Adipocyte (in vitro differentiated cells): ENCODE measurements around the gene INTS3.

Source experiments
- DNase-seq: peaks from one replicate; pipeline ENCODE4 v3.0.0-alpha.2; 2015; ENCODE audit warnings: low read depth
- H3K27me3 ChIP-seq: replicated peaks from 2 replicates; pipeline ENCODE4 v1.7.0; 2013; ENCODE audit warnings: mild to moderate bottlenecking, low read length, moderate library complexity; ENCODE audit not compliant: control insufficient read depth, insufficient read depth
- H3K36me3 ChIP-seq: 2 replicates; pipeline ENCODE4 v1.7.0; 2013; ENCODE audit warnings: low read length, mild to moderate bottlenecking, moderate library complexity; ENCODE audit not compliant: control insufficient read depth, insufficient read depth, severe bottlenecking
- H3K4me1 ChIP-seq: 2 replicates; pipeline ENCODE4 v1.7.0; 2013; ENCODE audit warnings: mild to moderate bottlenecking, low read length, moderate library complexity; ENCODE audit not compliant: control insufficient read depth, insufficient read depth
- H3K4me3 ChIP-seq: 2 replicates; pipeline ENCODE4 v1.7.0; 2013; ENCODE audit warnings: mild to moderate bottlenecking, low read length, moderate library complexity
- H3K9ac ChIP-seq: 2 replicates; pipeline ENCODE4 v1.7.0; 2013; ENCODE audit warnings: mild to moderate bottlenecking, low read length, moderate library complexity
- H3K9me3 ChIP-seq: 2 replicates; pipeline ENCODE4 v1.7.0; 2013; ENCODE audit warnings: mild to moderate bottlenecking, low read length, moderate library complexity; ENCODE audit not compliant: control insufficient read depth

Gene INTS3

DNA sequence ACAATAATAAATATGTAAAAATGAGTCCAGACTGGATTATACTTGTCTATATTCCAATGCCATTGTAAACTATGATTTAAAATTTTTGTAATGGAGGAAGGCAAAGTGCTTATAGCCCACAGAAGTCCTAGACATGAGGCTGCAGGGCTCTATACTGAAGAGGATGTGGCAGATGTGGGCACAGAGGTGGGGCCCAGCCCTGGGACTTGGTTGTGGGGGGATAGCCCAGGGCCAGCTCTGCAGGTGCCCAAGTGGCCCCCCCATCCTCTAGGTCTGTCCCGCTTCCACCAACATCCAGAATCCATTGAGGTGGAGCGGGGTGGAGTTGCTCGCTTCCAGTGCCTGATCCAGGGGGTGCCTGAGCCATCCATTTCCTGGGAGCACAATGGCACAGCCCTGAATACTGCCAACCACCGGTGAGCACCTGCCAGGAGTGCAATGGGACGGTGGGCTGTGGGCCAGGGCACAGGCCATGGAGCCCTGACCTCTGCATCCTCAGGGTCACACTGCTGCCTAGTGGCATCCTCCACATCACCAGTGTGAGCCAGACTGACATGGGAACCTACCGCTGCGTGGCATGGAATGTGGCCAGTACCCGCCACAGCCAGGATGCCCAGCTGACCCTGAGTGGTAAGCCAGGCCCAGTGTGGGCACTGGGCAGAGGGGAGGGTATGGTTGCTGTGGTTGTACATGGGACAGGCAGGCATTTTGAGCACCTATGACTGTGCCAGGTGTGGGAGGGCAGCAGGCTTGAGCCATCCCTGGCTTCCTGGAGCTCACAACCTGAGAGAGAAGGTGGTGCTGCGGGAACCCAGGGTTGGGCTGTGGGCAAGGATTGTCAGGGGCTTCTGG lies 68.3 kb downstream of the INTS3 start:
- Histone ChIP-seq H3K36me3 (no peaks in the 10 kb centered on the region), H3K4me3 (no peak overlapping the region), H3K9ac (no peak overlapping the region), H3K9me3 (no peaks in the 10 kb centered on the region), H3K4me1 (peaks cover 9% of the 10 kb centered on the region), H3K27me3 (no peaks in the 10 kb centered on the region)
- no peak for DNase-seq

DNA sequence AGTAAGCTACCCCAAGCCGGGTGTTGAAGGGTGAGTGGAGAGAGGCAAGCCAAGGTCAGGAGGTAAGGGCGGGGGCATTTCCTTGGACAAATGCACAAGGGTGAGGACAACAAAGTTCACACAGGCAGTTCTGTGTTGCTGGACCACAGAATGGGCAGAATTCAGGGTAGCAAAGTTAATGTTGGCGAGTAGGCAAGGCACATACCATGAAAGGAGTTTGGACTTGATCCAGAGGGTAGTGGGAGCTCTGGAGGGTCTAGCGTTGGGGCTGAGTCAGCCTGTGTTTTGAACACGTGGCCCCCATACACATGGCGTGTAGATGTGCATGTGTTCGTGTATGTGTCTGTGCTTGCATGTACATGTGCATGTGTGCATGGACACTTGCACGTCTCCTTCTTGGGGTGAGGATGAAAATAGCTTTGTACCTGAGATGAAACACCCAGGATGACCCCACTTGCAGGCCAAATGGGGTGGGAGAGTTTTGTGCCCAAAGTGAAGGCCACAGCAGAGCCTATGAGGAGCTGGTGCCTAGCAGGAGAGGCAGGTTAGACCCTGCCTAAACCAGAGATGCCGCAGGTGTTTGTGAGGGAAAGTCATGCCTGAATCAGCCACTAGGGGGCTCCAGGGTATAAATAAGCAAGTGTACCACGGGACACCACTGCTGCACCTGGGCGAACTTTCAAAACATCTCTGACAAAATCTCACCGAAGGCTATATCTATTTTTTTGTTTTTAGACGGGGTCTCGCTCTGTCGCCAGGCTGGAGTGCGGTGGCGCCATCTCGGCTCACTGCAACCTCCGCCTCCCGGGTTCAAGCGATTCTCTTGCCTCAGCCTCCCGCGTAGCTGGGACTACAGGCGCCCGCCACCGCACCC lies 69.2 kb downstream of the INTS3 start:
- DNase-seq, result peak; percentile 88

DNA sequence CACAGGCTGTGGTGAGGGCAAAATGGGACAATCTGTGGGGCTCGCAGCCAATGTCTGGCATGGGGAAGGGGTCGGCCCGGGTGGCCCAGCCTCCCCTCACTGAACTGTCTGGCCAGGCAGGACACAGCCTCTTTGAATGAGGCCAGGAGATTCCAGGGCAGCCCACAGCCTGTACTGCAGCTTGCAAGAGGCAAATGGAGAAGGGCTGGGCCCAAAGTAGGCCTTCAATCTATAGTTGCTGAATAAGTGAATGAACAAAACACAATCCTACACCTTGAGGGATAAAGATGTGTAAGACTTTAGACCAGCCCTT lies 70.6 kb downstream of the INTS3 start:
- no peak for DNase-seq
- Histone ChIP-seq H3K27me3 (no peaks in the 10 kb centered on the region), H3K4me1 (no peaks in the 10 kb centered on the region), H3K9me3 (no peaks in the 10 kb centered on the region), H3K36me3 (no peaks in the 10 kb centered on the region), H3K9ac (no peak overlapping the region), H3K4me3 (no peak overlapping the region)

More for the DNA sequence above, 69.2 kb downstream of the INTS3 start:
- Histone ChIP-seq H3K9me3 (no peaks in the 10 kb centered on the region), H3K36me3 (no peaks in the 10 kb centered on the region), H3K9ac (no peak overlapping the region), H3K27me3 (no peaks in the 10 kb centered on the region), H3K4me3 (no peak overlapping the region), H3K4me1 (peaks cover under 1% of the 10 kb centered on the region)

DNA sequence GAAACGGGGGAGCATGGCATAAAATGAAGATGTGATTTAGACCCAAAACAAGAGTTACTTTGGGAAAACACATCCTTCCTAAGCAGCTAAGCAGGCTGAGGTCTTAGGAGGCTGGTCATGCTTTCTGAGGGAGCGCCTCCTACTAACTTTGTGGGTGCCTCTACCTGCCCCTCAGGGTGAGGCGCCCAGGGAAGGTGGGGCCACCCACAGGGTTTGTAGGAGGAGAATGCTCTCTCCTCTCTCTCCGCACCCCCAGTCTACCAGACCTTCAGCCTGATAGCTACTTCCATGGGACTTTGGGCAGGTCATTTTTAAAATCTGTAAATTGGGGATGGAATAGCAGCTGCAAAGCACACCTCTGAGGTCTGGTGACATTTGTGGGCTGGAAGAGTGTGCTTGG lies 71.2 kb downstream of the INTS3 start:
- H3K27me3 ChIP-seq, result no peaks in the 10 kb centered on the region
- H3K9ac ChIP-seq, result no peak overlapping the region
- H3K4me3 ChIP-seq, result no peak overlapping the region
- DNase-seq, result no peak
- no peaks in the 10 kb centered on the region for H3K36me3 ChIP-seq
- no peaks in the 10 kb centered on the region for H3K4me1 ChIP-seq
- H3K9me3 ChIP-seq, result no peaks in the 10 kb centered on the region

DNA sequence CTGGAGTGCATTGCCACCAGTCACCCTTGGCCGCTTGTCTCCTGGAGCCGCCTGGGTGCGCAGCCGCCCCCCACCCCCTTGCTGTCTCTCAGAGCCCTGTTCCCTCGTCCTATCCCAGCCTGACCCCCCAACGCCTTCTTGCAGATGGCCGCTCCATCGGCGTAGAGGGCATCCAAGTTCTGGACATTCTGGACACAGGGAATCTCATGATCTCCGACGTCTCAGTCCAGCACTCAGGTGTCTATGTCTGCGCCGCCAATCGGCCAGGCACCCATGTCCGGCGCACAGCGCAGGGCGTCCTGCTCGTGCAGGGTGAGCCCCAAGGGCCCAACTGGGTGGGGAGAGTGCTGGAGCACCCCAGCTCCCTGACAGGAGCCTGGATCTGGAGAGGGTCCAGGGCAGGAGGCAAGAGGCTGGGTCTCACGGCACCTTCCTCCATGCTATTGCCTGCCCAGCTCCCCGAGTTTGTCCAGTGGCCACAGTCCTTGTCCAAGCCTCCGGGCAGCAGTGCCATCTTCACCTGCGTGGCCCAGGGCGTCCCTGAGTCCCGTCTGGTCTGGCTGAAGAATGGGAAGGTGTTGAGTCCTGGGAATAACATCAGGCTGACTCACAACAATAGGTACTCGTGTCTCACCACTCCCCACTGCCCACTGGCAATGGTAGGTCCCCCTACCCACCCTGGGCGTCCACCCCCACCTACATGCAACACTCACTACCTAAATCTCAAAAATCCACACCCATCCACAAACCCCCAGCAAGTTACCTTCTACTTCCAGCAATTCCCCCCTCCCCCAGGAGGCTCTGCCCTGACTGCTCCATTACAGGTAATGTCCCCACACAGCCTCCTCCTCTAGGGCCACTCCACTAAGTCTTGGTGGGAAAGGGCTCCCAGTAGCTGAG lies 72.0 kb downstream of the INTS3 start:
- Histone ChIP-seq H3K36me3 (no peaks in the 10 kb centered on the region), H3K4me1 (no peaks in the 10 kb centered on the region), H3K27me3 (no peaks in the 10 kb centered on the region), H3K9ac (no peak overlapping the region), H3K9me3 (no peaks in the 10 kb centered on the region), H3K4me3 (no peak overlapping the region)
- no peak for DNase-seq

DNA sequence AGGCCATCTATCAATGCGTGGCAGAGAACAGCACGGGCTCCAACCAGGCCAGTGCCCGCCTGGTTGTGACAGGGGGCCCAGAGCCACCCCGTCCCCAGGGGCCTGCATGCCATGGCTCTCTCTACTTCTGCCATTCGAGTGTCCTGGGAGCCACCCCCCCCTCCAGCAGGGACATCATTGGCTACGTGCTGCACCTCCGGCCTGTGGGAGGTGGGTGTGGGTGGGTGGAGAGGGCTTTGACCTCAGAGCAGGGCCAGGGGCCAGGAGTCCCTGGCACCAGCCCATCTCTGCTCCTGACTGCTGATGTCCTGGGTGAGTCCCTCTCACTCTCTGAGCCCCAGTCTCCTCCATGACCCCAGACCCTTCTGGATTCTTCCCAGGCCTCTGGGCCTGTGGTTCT lies 72.7 kb downstream of the INTS3 start:
- H3K9ac ChIP-seq, result no peak overlapping the region
- no peak overlapping the region for H3K4me3 ChIP-seq
- H3K9me3 ChIP-seq, result no peaks in the 10 kb centered on the region
- no peak for DNase-seq
- H3K27me3 ChIP-seq, result no peaks in the 10 kb centered on the region
- H3K4me1 ChIP-seq, result peaks cover 6% of the 10 kb centered on the region
- H3K36me3 ChIP-seq, result no peaks in the 10 kb centered on the region

DNA sequence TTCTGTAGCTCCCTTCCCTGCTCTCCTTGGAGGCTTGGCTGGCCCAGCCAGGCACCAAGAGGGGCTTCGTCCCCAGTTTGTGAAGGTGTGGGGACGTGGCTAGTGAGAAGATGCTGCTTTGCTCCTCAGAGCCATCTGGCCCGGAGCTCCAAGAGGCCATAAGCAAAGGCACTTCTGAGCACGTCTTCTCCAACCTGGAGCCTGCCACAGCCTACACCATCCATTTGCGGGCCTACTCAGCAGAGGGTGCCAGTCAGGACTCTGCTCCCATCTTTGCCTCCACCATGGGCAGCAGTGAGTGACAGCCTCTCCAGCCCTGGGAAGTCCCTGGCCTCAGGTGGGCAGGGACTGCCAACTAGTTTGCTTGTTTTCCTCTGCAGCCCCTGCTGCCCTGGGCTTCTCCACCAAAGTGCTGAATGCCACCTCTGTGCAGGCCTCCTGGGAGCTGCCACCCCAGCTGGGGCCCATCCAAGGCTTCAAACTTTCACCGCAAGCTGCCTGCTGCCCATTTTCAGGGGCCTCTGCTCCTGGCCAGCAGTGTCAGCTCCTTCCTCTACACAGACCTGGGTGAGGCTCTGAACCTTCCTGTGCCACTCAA lies 73.3 kb downstream of the INTS3 start:
- H3K27me3 ChIP-seq, result no peaks in the 10 kb centered on the region
- DNase-seq, result no peak
- H3K9me3 ChIP-seq, result no peaks in the 10 kb centered on the region
- H3K4me3 ChIP-seq, result no peak overlapping the region
- peaks cover 12% of the 10 kb centered on the region for H3K4me1 ChIP-seq
- H3K9ac ChIP-seq, result no peak overlapping the region
- H3K36me3 ChIP-seq, result no peaks in the 10 kb centered on the region

DNA sequence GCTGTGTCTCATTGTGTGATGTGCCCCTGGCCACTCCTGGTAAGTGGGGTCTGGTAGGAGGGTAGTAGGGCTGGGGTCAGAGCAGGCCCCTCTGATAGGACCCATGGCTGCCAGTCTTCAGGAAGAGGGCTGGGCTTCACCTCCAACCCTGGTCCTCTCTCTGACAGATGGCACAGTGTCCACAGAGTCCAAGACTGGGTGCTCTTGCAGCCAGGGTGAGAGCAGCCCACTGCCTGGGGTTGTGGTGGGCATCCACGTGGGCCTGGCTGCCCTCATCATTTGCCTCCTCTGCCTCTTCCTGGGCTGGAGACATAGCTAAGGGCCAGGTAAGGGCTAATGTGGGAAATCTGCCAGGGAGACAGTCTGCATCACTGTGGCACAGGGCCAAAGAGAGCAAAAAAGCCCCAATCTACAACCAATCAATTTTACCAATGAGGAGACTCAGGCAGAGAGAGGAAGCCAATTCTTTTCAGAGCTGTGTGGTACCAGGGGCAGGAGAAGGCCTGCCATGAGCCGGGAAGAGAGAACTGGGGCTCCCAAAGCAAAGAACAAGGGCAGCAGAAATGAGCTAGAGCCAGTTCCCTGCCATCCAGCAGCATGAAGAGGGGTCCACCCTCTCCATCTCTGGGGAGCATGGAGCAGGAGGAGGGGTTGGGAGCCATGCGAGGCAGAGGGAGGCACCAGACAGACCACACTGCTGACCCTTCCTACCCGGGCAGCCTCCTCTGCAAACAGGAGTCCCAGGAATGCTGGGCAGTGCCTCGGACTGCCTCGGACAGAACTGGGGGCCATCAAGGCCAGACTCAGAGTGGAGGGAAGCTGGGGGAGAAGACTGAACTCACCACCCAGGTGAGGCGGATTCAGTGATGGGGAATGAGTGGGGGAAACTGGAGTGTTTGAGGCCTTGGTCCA lies 74.2 kb downstream of the INTS3 start:
- Histone ChIP-seq H3K27me3 (no peaks in the 10 kb centered on the region), H3K4me1 (peaks cover 19% of the 10 kb centered on the region), H3K9me3 (no peaks in the 10 kb centered on the region), H3K9ac (no peak overlapping the region), H3K4me3 (no peak overlapping the region), H3K36me3 (peaks cover 3% of the 10 kb centered on the region)
- no peak for DNase-seq

DNA sequence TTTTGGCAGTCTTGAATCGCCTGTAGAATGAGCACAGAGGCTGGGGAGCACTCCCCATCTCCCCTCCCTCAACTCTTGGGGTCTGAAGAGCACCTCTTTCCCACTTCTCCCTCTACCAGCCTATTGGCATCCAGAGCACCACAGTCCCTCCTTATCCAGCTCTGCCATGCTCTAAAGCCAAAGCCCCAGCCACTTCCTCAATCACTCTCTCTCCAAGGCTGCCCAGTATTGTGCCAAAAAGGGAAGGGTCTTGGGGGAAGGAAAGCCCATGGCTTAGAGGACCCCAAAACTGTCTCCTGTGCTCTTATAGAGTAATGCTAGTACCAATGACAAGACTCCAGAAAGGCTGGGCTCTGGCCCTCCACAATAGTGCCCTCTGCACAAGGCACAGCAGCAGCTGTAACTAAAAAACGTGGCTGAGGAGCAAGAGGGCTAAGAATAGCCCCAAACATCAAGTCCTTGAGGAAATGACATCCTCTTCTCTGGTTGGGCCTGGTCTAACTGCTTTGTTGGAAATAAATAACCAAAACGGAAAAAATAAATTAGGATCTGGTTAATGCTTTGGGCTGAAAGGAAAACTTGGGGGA lies 75.7 kb downstream of the INTS3 start:
- no peak for DNase-seq
- no peaks in the 10 kb centered on the region for H3K9me3 ChIP-seq
- peaks cover 16% of the 10 kb centered on the region for H3K36me3 ChIP-seq
- no peak overlapping the region for H3K4me3 ChIP-seq
- H3K27me3 ChIP-seq, result no peaks in the 10 kb centered on the region
- peaks cover 20% of the 10 kb centered on the region for H3K4me1 ChIP-seq
- no peak overlapping the region for H3K9ac ChIP-seq

DNA sequence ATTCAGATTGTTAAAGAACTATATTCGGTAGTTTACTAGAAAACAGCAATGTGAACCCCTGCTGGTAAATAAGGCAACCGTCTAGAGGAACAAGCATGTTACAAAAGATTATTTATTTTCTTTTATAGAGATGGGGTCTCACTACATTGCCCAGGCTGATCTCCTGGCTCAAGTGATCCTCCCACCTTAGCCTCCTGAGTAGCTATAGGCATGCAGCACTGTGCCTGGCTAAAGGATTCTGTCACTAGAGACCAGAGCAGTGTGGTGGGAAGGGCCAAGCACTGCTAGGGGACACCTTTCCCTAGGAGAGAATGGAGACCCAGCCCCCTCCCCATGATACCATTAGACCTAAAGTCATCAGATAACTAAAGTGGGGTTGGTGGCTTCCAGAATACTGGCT lies 76.3 kb downstream of the INTS3 start:
- Histone ChIP-seq H3K27me3 (no peaks in the 10 kb centered on the region), H3K9ac (no peak overlapping the region), H3K4me1 (peaks cover 20% of the 10 kb centered on the region), H3K4me3 (no peak overlapping the region), H3K9me3 (no peaks in the 10 kb centered on the region), H3K36me3 (peaks cover 22% of the 10 kb centered on the region)
- DNase-seq, result no peak
